HuH-7 (cell line): ENCODE measurements around the gene TSPEAR.
"Not testable (repeated sequence)": the region's sequence is repeated elsewhere in the genome, so short reads cannot be mapped to it uniquely, and the experiment has no call there.

Experiments used
- DNase-seq: peaks from one replicate; pipeline ENCODE4 v3.0.0; 2011; ENCODE audit warnings: low spot score

TSPEAR gene

DNA sequence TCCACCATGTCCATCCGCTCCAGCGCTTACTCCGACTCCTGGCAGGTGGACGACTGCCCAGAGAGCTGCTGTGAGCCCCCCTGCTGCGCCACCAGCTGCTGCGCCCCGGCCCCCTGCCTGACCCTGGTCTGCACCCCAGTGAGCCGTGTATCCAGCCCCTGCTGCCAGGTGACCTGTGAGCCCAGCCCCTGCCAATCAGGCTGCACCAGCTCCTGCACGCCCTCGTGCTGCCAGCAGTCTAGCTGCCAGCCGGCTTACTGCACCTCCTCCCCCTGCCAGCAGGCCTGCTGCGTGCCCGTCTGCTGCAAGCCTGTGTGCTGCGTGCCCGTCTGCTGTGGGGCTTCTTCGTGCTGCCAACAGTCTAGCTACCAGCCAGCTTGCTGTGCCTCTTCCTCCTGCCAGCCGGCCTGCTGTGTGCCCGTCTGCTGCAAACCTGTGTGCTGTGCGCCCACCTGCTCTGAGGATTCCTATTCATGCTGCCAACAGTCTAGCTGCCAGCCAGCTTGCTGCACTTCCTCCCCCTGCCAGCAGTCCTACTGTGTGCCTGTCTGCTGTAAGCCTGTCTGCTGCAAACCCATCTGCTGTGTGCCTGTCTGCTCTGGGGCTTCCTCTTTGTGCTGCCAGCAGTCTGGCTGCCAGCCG lies 84.1 kb downstream of the TSPEAR start:
- not testable (repeated sequence) for DNase-seq

DNA sequence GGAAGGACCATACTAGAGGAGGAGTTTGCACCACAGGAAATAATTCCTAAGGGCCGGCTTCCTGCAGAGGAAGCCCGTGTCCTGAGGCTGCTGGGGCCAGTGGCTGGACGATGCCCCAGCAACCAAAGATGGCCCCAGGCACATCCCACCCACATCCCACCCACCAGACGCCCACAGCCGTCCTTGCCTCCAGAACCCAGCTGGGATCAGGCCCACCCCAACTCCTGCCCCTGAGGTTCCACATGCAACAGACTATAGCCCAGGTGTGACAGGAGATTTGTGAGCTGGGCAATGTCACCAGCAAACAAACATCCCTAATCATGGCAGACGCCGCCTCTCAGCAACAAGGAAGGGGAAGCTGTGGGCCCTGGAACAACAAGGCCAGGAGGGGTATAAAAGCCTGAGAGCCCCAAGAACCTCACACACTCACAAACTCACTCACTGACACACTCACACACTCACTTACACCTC lies 84.7 kb downstream of the TSPEAR start, which contains the start of gene KRTAP10-9:
TSS of gene KRTAP10-9 (plus strand) at position 421 of the 471 bp plus-strand sequence. CDS start 79 bp downstream, outside the sequence.
- DNase-seq, result no peak

DNA sequence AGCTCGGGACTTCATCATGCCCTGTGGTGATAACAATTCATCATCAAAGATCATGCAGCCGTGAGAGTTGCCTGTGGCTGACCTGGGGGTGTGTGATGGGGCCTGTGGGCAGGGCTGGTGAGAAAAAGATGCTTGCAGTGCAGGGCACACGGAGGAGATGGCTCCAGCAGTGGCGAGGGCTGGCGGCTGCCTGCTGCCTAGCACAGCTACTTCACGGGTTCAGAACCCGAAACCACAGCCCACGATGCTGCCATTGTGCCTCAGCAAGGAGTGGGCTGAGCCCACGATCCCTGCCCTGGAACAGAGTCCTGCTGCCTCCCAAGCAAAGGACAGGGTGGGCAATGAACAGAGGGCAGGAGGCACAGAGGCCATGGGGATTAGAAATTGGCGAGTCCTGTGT lies 85.1 kb downstream of the TSPEAR start:
- DNase-seq, result no peak

DNA sequence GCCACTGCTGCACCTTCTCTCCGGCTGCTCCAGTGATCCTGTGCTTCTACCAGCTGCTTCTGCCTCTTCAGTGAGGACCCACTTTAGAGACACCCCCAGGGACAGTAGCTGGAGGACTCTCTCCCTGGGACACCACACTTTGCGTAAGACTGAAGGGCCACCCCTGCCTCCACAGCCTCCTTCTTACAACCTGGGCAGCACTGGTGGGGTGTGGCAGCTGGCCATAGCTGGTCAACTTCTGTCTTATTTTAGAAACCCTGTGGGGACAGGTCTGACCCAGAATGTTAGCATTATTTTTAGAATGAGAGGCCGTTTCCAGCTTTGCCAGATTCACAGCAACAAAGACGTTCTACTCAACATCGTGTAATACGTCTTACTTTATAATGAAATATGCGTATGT lies 85.6 kb downstream of the TSPEAR start:
- DNase-seq, result no peak

DNA sequence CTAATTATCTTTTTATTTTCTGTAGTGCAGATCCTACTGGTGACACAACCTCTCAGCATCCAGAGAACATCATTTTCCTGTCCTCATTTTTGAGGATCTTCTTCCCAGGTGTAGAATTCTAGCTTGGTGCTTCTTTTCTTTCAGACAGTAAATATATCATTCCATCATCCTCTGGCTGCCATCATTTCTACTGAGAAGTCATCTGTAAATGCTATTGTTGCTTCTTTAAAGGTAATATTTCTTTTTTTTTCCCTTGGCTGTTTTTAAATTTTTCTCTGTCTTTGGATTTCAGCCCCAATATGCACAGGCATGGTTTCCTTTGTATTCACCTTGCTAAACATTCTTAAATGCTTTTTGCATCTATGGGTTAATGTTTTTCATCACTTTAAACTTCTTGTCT lies 87.8 kb downstream of the TSPEAR start:
- DNase-seq, result no peak

DNA sequence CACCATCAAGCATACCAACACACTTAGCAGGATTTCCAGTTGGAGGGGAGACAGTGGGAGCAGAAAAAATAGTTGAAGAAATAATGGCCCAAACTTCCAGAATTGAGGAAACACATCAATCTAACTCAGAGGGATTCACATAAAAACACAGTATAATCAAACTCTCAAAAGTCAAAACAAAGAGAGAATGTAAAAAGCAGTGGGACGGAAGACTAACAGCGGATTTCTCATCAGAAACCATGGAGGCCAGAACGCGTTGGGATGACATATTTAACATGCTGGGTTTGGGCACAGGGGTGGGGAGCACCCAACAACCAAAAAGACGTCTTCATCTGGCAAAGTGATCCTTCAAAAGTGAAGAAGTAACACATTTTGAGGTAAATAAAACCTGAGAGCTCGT lies 91.5 kb downstream of the TSPEAR start:
- no peak for DNase-seq

DNA sequence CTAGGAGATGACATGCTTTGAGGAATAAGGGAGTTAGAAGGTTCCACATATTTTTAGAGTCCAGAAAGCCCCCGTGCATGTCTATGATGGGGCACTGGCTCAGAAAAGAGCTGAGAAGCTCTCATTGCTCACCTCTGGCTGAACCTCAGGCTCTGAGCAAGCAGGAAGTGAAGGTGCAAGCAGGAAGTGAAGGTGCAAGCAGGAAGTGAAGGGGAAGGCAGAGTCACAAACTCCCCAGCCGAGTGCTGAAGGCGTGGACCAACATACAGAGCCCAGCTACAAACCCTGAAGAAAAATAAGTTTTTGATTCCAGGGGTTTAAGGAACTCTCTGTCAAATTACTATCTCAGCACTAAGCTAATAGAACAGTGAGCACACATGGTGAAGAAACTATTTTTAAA lies 92.5 kb downstream of the TSPEAR start:
- no peak for DNase-seq

DNA sequence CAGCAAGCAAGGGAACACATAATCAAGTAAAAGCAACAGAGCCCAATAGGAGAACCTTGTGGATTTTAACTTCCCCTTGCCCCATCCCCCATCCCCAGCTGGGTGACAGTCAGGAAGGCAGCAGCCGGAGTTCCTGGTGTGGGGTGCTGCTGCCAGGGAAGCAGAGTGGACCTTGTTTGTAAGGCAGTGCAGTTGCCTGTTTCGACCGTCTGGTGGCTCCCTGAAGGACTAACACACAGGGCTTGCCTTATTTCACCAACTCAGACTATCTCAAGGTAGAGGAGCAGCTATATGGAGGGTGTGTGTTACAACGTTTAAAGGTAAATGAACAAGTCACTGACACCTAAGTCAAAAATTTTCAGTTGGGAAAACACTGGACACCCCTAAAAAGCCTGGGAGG lies 92.9 kb downstream of the TSPEAR start:
- peak; percentile 37 for DNase-seq

DNA sequence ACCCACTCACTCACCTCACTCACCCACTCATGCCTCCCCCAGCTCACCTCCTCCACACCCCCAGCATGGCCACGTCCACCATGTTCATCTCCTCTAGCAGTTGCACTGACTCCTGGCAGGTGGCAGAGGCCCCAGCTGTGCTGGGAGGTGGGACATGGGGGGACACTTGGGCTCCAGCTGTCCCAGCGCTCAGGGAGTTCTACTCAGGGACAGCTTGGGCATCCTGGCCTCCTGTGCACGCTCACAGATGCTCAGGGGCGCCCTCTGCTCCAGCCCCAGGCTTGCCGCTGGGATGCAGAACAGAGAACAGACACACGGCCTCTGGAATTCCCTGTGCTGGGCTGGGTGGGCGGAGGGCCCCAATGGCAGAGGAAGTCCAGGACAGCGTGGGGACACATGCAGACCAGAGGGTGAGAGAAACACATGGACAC lies 94.3 kb downstream of the TSPEAR start:
- no peak for DNase-seq

DNA sequence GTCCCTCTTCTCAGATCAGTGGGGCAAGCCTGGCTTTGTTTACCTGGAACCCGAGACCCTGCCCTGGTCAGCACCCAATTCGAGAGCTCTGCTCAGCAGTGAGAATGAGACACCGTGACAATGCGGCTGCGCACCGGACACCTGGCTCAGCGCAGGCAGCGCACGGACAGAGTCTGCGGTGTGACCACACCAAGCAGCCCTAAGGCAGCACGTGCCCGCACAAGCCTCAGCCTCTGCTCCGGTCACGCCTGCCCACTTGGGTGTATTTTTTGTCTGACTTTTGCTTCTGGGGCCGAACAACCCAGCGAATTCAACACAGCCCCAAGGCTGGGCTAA lies 94.8 kb downstream of the TSPEAR start:
- DNase-seq, result no peak

DNA sequence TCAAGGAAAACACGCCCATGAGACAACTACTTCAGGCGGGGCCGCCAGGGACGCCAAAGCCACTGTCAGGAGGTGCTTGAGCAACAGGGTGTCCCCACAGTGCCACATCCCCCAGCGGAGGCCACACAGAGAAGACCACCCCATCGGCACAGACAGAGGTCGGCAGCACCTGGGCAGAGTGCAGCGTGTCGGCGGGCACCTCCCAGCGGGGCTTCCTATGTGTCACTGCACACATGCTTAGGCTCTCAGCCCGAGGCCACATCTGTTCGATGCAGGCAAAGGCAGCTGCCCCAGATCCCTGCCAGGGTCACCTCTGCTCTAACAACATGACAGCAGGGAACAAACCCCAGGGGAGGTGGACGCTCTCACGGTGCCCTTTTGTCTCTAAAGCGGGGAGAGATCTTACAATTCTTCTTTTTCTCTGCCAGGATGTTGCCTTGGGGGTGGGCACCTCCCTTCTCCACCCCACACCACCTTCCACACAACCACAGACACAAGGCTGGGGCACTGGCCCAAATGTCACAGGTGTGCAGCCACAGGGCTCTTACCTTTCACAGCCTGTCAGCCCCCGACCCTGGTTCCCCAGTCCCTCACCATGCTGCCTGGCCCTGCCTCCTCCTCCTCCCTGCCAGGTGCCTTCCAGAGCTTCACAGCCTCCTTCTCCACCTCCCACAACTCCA lies 95.3 kb downstream of the TSPEAR start:
- DNase-seq, result no peak

DNA sequence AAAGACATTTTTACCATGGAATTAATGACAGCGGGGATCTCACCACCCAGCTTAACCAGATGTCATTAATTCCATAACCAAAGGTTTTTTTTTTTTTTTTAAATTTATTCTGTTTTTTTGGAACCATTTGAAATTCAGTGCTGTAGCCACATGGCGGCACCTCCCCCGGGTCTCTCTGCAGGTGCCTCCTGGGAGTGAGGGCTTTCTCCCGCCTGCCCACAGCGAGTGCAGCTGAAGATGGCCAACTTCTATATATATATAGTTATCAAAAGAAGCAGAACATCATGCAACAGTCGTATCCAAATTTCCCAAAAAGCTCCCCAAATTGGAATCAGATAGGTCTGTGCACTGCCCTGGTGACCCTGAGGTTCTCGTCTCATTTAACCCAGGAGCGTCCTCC lies 95.9 kb downstream of the TSPEAR start:
- DNase-seq, result no peak

DNA sequence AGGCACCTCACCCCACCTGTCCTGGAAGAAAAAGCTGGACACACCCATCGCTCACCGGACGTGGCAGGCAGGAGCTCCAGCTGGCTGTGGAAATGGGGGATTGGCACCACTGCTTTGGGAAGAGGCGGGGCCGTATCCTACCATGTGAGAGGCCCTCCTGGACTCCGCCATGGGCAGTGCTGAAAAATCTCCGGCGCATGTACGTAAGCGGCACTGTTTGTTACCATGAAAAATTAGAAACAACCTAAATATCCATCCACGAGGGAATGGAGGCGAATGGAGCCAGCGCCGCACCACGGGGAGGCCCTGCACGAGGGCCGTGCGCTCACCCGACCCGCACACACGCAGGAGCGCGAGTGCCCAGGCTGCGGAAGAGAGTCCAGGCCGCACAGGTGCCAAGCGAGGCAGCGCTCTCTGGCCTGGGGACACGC lies 96.4 kb downstream of the TSPEAR start:
- DNase-seq, result no peak

DNA sequence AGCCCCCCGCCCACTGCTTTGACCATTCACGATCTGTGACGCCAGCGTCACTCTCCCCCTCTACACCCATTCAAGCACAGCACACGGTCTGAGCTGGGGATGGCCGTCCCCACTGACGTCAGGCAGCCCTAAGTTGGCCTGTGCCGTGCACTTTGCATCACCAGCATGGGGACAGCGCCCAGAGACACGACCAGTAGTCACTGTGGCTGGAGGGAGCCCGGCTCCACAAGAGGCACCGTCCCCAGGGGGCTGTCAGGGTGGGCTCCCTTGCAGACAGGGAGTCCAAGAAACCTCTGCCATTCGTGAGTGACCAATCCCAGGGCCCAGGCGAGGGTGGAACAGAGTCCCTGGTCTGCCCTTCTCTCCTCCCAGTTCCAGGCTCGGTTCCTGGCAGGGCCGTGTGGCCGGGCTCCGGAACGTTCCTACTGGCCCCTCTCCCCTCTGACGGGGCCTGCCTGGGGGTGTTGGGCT lies 97.2 kb downstream of the TSPEAR start:
- no peak for DNase-seq

DNA sequence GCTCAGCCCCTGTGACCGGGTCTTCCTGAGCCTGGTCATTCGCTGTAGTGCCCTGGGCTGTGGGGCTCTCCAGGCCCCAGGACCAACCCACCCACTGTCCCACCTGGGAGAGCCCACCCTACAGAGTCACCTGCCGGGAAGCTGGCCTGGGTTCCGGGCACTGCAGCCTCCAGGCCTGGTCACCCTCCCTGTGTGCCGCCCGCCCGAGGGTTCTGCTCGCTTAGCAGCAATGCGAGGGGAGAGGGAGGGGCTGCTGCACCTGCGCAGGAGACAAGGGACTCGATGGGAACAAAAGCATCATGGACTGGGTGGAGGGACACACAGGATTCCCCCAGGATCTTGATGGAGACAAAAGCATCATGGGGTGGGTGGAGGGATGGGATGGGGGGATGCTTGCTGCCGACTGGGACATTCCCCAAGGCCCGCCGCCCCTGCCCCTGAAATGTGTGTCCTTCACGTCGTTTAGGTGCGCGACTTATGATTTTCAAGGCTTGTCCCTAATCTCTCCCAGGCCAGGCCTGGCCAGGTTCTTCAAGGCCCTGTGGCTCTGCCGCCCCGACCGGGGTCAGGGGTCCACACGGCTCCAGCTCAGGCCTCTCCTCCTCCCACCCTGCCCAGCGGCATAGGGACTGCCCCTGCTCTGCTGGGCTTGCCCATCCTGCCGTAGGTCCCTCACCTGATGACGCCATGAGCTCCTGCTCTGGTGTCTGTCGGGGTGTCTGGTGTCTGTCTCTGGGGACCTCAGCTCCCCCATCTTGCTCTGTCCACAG lies 97.8 kb downstream of the TSPEAR start:
- DNase-seq, result no peak

DNA sequence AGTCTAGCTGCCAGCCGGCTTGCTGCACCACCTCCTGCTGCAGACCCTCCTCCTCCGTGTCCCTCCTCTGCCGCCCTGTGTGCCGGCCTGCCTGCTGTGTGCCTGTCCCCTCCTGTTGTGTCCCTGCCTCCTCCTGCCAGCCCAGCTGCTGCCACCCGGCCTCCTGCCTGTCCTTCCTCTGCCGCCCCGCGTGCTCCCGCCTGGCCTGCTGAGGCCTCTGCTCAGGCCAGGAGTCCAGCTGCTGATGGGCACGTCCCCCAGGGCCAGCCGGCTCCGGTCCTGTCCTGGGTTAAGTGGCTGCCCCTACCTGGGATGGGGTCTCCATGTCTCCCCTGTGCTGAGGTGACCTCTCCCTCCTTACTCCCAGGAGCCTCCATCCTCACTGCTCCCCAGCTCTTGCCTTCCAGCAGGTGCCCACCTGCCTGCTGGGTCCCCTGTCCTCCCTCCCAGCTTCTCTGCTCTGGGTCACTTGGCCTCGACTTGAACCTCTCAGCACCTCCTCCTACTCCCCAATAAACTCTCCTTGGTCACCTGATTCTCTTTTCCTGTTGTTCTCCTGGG lies 98.6 kb downstream of the TSPEAR start:
- DNase-seq, result no peak

DNA sequence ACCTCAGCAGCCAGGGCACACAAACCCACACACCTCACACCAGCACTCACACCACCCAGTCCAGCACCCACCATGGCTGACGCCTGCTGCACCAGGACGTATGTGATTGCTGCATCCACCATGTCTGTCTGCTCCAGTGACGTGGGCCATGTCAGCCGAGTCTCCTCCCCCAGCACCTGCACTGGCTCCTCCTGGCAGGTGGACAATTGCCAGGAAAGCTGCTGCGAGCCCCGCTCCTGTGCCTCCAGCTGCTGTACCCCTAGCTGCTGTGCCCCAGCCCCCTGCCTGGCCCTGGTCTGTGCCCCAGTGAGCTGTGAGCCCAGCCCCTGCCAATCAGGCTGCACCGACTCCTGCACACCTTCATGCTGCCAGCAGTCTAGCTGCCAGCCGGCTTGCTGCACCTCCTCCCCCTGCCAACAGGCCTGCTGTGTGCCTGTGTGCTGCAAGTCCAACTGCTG lies 99.3 kb downstream of the TSPEAR start, which contains the start of gene KRTAP10-8:
TSS of gene KRTAP10-8 (plus strand) at position 51 of the 458 bp plus-strand sequence. CDS start at position 73, 22 bp downstream.
- no peak for DNase-seq

DNA sequence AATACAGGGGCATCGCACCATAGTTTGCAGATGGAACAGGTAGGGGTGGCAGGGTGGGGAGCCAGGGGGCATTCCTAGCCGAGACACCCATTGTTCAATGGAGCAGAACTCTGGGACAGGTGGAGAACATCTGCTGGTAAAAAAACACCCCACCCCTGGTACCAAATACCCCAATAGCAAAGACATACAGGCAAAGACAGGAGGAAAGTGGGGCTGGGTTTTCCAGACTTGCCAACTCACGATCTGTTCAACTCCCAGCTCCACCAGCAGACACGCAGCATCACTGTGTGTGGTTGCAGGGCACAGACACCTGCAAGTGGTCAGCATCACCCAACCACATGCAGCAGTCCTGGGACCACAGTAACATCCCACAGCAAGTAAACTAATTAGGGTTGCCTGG lies 99.8 kb downstream of the TSPEAR start:
- no peak for DNase-seq

DNA sequence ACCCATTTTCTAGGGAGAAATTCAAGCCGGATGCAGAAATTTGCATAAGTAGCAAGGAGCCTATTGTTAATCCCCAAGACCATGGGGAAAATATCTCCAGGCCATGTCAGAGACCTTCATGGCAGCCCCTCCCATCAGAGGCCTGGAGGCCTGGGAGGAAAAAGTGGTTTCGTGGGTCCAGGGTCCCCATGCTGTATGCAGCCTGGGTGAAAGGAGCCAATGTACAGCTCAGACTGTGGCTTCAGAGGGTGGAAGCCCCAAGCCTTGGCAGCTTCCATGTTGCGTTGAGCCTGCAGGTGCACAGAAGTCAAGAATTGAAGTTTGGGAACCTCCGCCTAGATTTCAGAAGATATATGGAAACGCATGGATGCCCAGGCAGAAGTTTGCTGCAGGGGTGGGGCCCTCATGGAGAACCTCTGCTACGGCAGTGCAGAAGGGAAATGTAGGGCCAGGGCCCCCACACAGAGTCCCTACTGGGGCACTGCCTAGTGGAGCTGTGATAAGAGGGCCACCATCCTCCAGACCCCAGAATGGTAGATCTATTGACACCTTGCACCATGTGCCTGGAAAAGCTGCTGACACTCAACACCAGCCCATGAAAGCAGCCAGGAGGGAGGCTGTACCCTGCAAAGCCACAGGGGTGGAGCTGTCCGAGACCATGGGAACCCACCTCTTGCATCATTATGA lies 101.1 kb downstream of the TSPEAR start:
- not testable (repeated sequence) for DNase-seq

DNA sequence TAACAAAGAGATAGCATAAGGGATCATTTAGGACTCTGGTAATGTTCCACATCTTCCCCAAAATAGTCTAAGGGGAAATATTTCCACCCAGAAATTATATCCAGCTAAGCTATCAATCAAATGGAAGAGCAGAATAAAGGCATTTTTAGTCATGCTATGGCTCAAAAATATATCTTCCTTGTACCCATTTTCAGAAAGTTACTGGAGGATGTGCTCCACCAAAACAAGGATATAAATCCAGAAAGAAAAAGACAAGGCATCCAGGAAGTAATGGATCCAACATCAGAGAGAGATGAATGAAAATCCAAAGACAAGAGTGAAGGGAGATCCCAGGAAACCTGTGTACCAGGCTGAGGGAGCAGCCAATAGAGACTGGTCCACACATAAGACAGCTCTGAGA lies 102.2 kb downstream of the TSPEAR start:
- DNase-seq, result no peak

DNA sequence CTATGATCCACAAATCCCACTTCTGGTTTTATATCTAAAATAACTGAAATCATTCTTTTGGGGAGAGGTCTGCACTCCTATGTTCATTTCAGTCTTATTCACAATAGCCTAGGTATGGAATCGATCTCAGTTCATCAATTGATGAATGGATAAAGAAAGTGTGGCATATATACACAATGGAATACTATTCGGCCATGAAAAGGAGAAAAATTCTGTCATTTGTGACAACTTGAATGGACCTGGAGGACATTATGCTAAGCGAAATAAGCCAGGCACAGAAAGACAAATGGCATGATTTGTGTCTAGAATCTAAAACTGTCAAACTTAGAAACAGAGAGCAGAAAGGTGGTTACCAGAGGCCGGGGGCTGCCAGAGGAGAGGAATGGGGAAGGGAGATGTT lies 104.9 kb downstream of the TSPEAR start:
- no peak for DNase-seq

DNA sequence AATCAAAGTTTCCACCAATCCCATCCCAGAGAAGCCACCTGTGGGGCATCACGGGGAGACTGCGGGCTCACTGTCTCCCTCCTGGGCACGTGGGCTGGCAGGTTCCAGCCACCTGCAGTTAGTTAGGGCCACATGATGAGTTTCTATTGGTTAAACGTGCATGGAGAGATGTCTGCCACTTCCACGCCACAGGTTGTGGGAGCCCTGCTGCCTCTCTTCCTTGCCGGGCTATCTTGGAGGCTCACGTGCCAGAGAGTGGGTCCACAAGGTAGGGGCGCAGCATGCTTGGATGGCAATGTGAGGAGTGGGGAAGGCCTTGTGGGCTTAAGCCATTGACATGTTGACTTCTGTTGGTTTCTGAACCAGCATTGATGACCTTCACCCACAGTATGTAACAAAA lies 107.5 kb downstream of the TSPEAR start:
- no peak for DNase-seq
